ENCODE results near the gene CDK3.
"Not testable (repeated sequence)": the region's sequence is repeated elsewhere in the genome, so short reads cannot be mapped to it uniquely, and the experiment has no call there.

Gene CDK3

GRCh38 chr17:76000755-76001521, at the start of gene CDK3:
Gene CDK3 (plus strand): TSS chr17:76000855. CDS start chr17:76001426, 571 bp downstream.
- H3K9ac ChIP-seq (ENCODE audit: low read depth, low read length): no peak within 1 kb of the TSS
- no peaks in the 10 kb centered on the region for H3K9me3 ChIP-seq (ENCODE audit: control insufficient read depth, insufficient read depth, low read length)
- no peaks in the 10 kb centered on the region for H3K4me1 ChIP-seq (ENCODE audit: control insufficient read depth, insufficient read depth, low read length)
- peaks cover 17% of the 10 kb centered on the region; the same call in 1 of the 2 replicates for H3K36me3 ChIP-seq (ENCODE audit: control insufficient read depth, insufficient read depth, low read length)
- H3K27me3 ChIP-seq (ENCODE audit: control insufficient read depth, insufficient read depth, low read length): no peaks in the 10 kb centered on the region
- no peak within 1 kb of the TSS for H3K27ac ChIP-seq (ENCODE audit: low read depth, low read length)
- H3K4me3 ChIP-seq (ENCODE audit: low read depth, low read length): no peak within 1 kb of the TSS

GRCh38 chr17:75950855-75951554, 49.6 kb upstream of the CDK3 start:
- H3K27ac ChIP-seq (ENCODE audit: low read depth, low read length): no peak overlapping the region
- H3K9me3 ChIP-seq (ENCODE audit: control insufficient read depth, insufficient read depth, low read length): no peaks in the 10 kb centered on the region
- H3K27me3 ChIP-seq (ENCODE audit: control insufficient read depth, insufficient read depth, low read length): no peaks in the 10 kb centered on the region
- no peak overlapping the region for H3K9ac ChIP-seq (ENCODE audit: low read depth, low read length)
- H3K4me3 ChIP-seq (ENCODE audit: low read depth, low read length): no peak overlapping the region
- H3K4me1 ChIP-seq (ENCODE audit: control insufficient read depth, insufficient read depth, low read length): peaks cover 7% of the 10 kb centered on the region
- H3K36me3 ChIP-seq (ENCODE audit: control insufficient read depth, insufficient read depth, low read length): peaks cover 82% of the 10 kb centered on the region

- H3K27ac ChIP-seq (ENCODE audit: low read depth, low read length): peak overlapping the region; percentile 84
- H3K27me3 ChIP-seq (ENCODE audit: control insufficient read depth, insufficient read depth, low read length): no peaks in the 10 kb centered on the region
- H3K9ac ChIP-seq (ENCODE audit: low read depth, low read length): peak overlapping the region; percentile 41; the same call in 1 of the 2 replicates
- H3K4me1 ChIP-seq (ENCODE audit: control insufficient read depth, insufficient read depth, low read length): peaks cover 19% of the 10 kb centered on the region
- peak overlapping the region; percentile 31 for H3K4me3 ChIP-seq (ENCODE audit: low read depth, low read length)
- H3K9me3 ChIP-seq (ENCODE audit: control insufficient read depth, insufficient read depth, low read length): no peaks in the 10 kb centered on the region
- peaks cover 23% of the 10 kb centered on the region for H3K36me3 ChIP-seq (ENCODE audit: control insufficient read depth, insufficient read depth, low read length)
These were observed 41.4 kb upstream of the CDK3 start for GRCh38 chr17:75959051-75959838.

GRCh38 chr17:75959839-75960511, 40.7 kb upstream of the CDK3 start:
- H3K36me3 ChIP-seq (ENCODE audit: control insufficient read depth, insufficient read depth, low read length): peaks cover 22% of the 10 kb centered on the region
- H3K27ac ChIP-seq (ENCODE audit: low read depth, low read length): peak overlapping the region; percentile 84
- no peak overlapping the region for H3K9ac ChIP-seq (ENCODE audit: low read depth, low read length)

GRCh38 chr17:75965468-75965867, 35.2 kb upstream of the CDK3 start:
- Histone ChIP-seq H3K27me3 (ENCODE audit: control insufficient read depth, insufficient read depth, low read length) (no peaks in the 10 kb centered on the region), H3K9ac (ENCODE audit: low read depth, low read length) (no peak overlapping the region), H3K9me3 (ENCODE audit: control insufficient read depth, insufficient read depth, low read length) (no peaks in the 10 kb centered on the region), H3K27ac (ENCODE audit: low read depth, low read length) (no peak overlapping the region), H3K36me3 (ENCODE audit: control insufficient read depth, insufficient read depth, low read length) (peaks cover 9% of the 10 kb centered on the region; the same call in 1 of the 2 replicates), H3K4me3 (ENCODE audit: low read depth, low read length) (no peak overlapping the region), H3K4me1 (ENCODE audit: control insufficient read depth, insufficient read depth, low read length) (peaks cover under 1% of the 10 kb centered on the region; the same call in 1 of the 2 replicates)

More at GRCh38 chr17:75959839-75960511, 40.7 kb upstream of the CDK3 start:
- peaks cover 19% of the 10 kb centered on the region for H3K4me1 ChIP-seq (ENCODE audit: control insufficient read depth, insufficient read depth, low read length)
- H3K4me3 ChIP-seq (ENCODE audit: low read depth, low read length): peak overlapping the region; percentile 31
- no peaks in the 10 kb centered on the region for H3K27me3 ChIP-seq (ENCODE audit: control insufficient read depth, insufficient read depth, low read length)
- H3K9me3 ChIP-seq (ENCODE audit: control insufficient read depth, insufficient read depth, low read length): no peaks in the 10 kb centered on the region

- not testable (repeated sequence) for H3K9ac ChIP-seq (ENCODE audit: low read depth, low read length); H3K9me3 ChIP-seq (ENCODE audit: control insufficient read depth, insufficient read depth, low read length); H3K27ac ChIP-seq (ENCODE audit: low read depth, low read length); H3K27me3 ChIP-seq (ENCODE audit: control insufficient read depth, insufficient read depth, low read length); H3K4me1 ChIP-seq (ENCODE audit: control insufficient read depth, insufficient read depth, low read length); H3K4me3 ChIP-seq (ENCODE audit: low read depth, low read length)
- peaks cover 27% of the 10 kb centered on the region for H3K36me3 ChIP-seq (ENCODE audit: control insufficient read depth, insufficient read depth, low read length)
These were observed 31.6 kb upstream of the CDK3 start for GRCh38 chr17:75969044-75969443.

- Histone ChIP-seq H3K36me3 (ENCODE audit: control insufficient read depth, insufficient read depth, low read length) (peaks cover 27% of the 10 kb centered on the region), H3K9me3 (ENCODE audit: control insufficient read depth, insufficient read depth, low read length) (no peaks in the 10 kb centered on the region), H3K27ac (ENCODE audit: low read depth, low read length) (no peak overlapping the region), H3K9ac (ENCODE audit: low read depth, low read length) (no peak overlapping the region), H3K4me1 (ENCODE audit: control insufficient read depth, insufficient read depth, low read length) (no peaks in the 10 kb centered on the region), H3K4me3 (ENCODE audit: low read depth, low read length) (no peak overlapping the region), H3K27me3 (ENCODE audit: control insufficient read depth, insufficient read depth, low read length) (no peaks in the 10 kb centered on the region)
These were observed 30.6 kb upstream of the CDK3 start for GRCh38 chr17:75970011-75970523.

GRCh38 chr17:75970626-75971025, 30.0 kb upstream of the CDK3 start:
- H3K27ac ChIP-seq (ENCODE audit: low read depth, low read length): no peak overlapping the region

GRCh38 chr17:75975187-75975586, 25.5 kb upstream of the CDK3 start:
- H3K36me3 ChIP-seq (ENCODE audit: control insufficient read depth, insufficient read depth, low read length): peaks cover 30% of the 10 kb centered on the region
- H3K9ac ChIP-seq (ENCODE audit: low read depth, low read length); H3K9me3 ChIP-seq (ENCODE audit: control insufficient read depth, insufficient read depth, low read length); H3K27ac ChIP-seq (ENCODE audit: low read depth, low read length); H3K4me1 ChIP-seq (ENCODE audit: control insufficient read depth, insufficient read depth, low read length); H3K27me3 ChIP-seq (ENCODE audit: control insufficient read depth, insufficient read depth, low read length); H3K4me3 ChIP-seq (ENCODE audit: low read depth, low read length): not testable (repeated sequence)

More at GRCh38 chr17:75970626-75971025, 30.0 kb upstream of the CDK3 start:
- Histone ChIP-seq H3K4me1 (ENCODE audit: control insufficient read depth, insufficient read depth, low read length) (no peaks in the 10 kb centered on the region), H3K27me3 (ENCODE audit: control insufficient read depth, insufficient read depth, low read length) (no peaks in the 10 kb centered on the region), H3K9ac (ENCODE audit: low read depth, low read length) (no peak overlapping the region), H3K9me3 (ENCODE audit: control insufficient read depth, insufficient read depth, low read length) (no peaks in the 10 kb centered on the region), H3K4me3 (ENCODE audit: low read depth, low read length) (no peak overlapping the region), H3K36me3 (ENCODE audit: control insufficient read depth, insufficient read depth, low read length) (peaks cover 27% of the 10 kb centered on the region)

GRCh38 chr17:75975757-75976174, 24.9 kb upstream of the CDK3 start:
- Histone ChIP-seq H3K4me1 (ENCODE audit: control insufficient read depth, insufficient read depth, low read length) (peaks cover 6% of the 10 kb centered on the region; the same call in 1 of the 2 replicates), H3K27ac (ENCODE audit: low read depth, low read length) (no peak overlapping the region), H3K4me3 (ENCODE audit: low read depth, low read length) (no peak overlapping the region), H3K36me3 (ENCODE audit: control insufficient read depth, insufficient read depth, low read length) (peaks cover 27% of the 10 kb centered on the region), H3K9ac (ENCODE audit: low read depth, low read length) (no peak overlapping the region), H3K9me3 (ENCODE audit: control insufficient read depth, insufficient read depth, low read length) (no peaks in the 10 kb centered on the region), H3K27me3 (ENCODE audit: control insufficient read depth, insufficient read depth, low read length) (no peaks in the 10 kb centered on the region)

All from HUES48 (cell line).